HG03521 (cell line): ENCODE results near the gene CD63.

Experiments used
- ATAC-seq: cut with Tn5 transposase; IDR thresholded peaks from one replicate; pipeline ENCODE4 v1.9.1; 2021; ENCODE audit warnings: mild to moderate bottlenecking, moderate library complexity; ENCODE audit not compliant: unreplicated experiment

The CD63 gene

DNA sequence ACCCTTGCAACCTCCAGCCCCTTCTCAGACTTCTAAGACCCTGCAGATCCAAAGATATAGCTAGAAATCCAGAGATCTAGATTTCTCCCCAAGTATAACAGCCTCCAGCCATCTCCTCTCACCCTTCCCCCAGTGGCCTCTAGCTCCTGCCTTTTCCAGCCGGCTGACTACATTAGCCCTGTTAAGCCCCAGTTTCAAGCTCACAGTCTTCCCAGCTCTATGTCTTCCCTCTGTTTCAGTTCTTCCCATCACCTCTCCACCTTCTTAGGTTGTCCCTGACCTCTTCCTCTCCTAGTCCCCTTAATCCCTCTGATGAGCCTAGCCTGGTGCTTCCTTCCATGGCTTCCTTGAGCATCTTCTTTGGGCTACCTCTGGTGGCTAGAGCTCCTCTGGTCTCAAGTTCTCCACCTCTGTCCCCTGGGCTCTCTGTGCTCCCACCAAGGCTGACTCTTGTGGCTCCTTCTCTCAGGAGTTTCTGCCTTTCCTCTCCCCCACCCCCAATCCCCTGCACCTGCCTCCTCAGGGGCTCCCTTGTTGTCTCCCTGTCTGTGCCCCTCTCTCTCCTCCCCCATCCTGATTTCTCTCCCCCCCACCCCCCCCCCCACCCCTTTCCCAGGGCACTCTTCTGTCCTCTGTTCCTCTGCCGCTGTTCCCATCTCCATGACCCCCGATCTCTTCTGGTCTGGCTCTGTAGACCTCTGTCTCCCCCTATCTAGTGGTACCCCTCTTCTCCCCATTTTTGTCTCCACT is 13.3 kb upstream of the CD63 start:
- no peak for ATAC-seq

DNA sequence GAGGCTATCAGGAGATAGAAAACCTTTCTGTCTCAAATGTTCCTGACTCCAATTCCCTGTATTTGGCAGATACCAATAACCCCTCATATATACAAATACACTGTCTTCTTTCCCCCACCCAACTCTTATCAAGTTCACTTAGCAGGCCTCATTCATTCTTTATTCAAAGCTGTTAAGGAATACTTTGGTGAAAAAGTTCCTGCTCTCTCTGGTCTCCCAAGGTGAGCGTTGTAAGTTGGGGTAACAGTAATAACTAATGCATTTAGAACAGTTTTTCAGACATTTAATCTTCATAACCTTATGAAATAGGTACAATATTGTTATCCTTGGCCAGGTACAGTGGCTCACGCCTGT is 10.2 kb upstream of the CD63 start:
- ATAC-seq, result no peak

GRCh38 chr12:55738123-55739024 is 9.6 kb upstream of the CD63 start:
- peak; percentile 77 for ATAC-seq

- no peak for ATAC-seq
These were observed 8.8 kb upstream of the CD63 start for GRCh38 chr12:55737581-55738122.

DNA sequence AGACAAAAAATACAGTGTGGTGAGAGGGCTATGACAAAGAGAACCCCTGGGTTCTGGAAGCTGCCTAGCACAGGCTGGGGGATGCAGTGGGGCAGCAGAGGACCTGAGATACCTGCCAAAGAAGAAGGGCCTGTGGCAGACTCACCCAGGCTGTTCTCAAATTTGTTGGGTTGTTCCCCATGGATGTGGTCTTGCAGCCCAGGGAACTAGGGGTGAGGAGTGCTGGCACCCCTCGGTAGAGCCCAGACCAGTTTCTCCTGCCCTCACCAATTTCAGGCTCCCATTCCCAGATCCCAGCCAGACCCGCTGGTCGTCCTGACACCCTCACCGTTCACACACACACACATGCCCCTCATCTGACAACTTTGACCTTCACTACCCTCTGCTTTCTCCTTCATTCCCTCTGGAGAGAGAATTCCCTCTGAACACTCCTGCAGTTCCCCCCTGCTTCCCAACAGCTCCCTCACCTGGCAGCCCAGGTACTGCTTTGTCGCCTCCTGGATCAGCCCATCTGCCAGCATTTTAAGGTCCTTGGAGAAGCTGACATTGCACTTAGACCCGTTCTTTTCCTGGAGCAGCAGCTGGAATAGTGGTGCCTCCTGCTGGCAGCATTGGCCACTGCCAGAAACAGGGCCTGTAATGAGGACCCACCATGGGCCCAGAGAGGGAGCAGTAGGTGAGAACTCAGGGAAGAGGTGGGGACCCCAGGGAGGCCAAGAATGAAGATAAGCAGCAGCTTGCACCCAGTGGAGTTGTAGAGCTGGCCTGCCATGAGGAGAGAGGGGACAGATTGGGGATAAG is 8.2 kb upstream of the CD63 start:
- peak; percentile 35 for ATAC-seq

DNA sequence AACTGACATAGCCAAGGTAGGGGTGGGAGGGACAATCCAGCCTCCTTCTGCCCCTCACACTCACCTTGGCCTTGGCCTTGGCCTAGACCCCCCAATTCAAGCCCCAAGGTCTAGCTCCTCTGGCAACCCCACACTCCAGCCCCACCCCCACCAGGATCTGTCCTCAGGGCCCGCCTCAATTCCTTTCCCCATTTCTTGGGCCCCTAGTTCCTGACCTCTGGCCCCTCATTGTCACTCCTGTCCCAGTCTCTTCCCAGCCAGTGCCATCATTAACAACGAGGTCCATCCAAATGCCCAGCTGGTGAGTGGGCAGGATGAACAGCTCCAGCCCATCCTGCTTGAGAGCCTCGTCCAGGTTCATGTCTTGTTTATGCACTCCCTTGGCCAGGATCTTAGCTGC is 7.3 kb upstream of the CD63 start:
- no peak for ATAC-seq

- ATAC-seq, result no peak
These were observed 5.8 kb upstream of the CD63 start for GRCh38 chr12:55734595-55734994.

- no peak for ATAC-seq
These were observed 5.0 kb upstream of the CD63 start for GRCh38 chr12:55733858-55734257.

- ATAC-seq, result no peak
These were observed 4.3 kb upstream of the CD63 start for GRCh38 chr12:55733021-55733555.

DNA sequence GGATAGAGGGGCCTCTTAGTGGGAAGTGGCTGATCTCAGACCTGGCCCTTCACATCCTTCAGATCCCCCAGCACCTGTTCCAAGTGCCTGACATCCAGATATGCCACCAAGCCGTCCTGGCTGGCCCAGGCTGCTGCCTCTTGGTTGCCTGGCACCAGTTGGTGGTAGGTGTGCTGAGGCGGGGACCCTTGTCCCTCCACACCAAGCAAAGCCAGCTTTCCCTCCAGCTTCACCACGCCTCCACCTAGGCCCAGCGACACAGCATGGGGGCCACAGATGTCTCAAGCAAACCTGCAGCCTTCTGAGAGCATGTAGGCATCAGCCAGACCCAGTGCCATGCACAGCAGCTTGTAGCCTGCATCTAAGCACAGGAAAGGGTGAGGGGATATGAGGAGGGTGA is 3.5 kb upstream of the CD63 start:
- ATAC-seq, result no peak

- peak; percentile 43 for ATAC-seq
These were observed 1.3 kb upstream of the CD63 start for GRCh38 chr12:55729819-55730818.

DNA sequence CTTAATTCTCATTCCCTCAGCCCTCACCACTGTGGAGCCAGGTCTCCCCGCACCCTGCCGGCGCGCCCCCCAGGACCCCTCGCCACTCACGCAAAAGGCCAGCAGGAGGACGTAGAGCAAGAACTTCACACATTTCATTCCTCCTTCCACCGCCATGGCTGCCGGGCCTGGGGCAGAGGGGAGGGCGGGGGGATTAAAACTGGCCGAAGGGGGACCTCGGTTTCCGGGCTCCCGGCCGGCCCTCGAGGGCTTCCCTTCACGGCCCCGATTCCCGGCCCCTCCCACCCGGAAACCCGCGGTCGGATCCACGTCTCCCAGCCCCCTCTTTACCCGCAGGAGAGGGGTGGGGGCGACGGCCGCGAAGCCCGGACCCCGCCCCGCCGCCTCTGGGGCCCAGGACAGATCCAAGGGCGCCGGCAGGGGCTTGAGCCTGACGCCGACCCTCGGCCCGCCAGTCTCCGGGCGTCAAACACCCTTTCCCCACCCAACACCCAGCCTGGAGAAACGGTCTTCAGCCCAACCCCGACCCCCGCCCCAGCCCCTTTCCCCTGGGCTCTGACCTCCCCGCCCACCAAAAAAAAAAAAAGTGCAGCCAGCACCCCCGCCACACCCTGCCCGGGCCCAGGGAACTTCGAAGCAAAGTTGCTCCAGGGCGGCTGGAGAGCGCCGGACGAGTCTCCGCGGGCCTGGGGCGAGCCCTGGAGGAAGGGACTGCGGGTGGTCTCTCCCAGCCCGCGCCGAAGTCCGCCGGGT is 447 bp downstream of the CD63 start:
- ATAC-seq, result no peak

GRCh38 chr12:55727643-55728185 is 1.1 kb downstream of the CD63 start:
- no peak for ATAC-seq

DNA sequence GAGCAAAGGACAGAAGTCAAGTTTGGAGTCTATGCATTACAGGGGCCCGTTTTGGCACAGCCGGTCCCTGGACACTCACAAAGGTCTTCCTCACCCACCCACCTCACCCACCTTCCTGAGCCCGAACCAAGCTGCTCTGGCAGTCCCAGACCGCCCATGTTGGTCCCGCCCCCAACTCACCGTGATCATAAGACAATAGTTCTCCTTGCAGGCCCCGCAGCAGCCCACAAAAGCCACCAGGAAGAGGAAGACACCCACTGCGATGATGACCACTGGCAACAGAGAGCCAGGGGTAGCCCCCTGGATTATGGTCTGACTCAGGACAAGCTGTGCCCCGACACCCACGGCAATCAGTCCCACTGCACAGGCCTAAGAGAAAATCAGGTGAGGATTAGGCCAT is 1.8 kb downstream of the CD63 start:
- no peak for ATAC-seq

GRCh38 chr12:55725556-55725955 is 3.3 kb downstream of the CD63 start:
- ATAC-seq, result no peak

DNA sequence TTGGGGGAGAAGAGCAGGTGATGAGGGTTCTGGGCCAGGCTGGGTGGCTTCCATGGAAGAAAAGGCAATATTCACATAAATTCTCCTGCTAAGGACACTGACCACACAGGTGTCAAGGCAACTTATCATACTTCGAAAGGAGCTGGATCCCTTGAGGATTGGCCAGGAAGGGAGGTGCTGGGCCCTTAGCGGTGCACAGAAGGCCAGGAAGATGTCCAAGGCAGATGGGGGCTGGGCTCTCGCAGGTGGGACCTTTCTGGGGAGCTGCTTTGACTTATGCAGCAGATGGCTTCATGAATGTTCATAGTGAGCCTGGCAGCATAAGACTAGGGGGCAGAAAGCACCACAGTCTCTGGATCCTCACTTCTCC is 3.9 kb downstream of the CD63 start:
- no peak for ATAC-seq

DNA sequence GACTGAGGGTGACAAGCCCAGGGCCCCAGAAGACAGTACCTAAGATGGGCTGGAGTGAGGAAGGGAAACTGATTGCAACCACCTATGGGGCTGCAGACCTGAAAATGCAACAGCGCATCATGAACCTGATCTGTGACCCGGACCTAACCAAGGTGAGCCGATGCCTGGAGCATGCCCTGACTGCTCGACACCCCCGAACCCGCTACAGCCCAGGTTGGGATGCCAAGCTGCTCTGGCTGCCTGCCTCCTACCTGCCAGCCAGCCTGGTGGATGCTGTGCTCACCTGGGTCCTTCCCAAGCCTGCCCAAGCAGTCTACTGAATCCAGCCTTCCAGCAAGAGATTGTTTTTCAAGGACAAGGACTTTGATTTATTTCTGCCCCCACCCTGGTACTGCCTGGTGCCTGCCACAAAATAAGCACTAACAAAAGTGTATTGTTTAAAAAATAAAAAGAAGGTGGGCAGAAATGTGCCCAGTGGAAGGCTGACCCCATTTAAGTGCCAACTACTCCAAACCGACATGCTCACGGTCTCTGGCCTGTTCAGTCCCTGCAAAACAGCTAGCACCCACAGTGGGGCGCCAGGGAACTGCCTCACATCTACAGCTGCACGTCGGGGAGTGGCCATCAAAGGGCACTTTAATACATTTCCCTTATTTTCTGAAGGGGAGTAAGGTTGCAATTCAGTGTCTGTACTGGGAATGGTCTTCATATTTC is 4.4 kb downstream of the CD63 start:
- ATAC-seq, result peak; percentile 28
